Stimulated activated CD4-positive, alpha-beta T cell treated with anti-CD3 and anti-CD28 coated beads, Interleukin-4, amount 100 ng/mL, for 4 hours (primary cell): ENCODE measurements around the gene TTYH2.

ENCODE experiments used
- DNase-seq, 2 experiments: peaks; one replicate each; pipeline ENCODE4 v3.0.0-alpha.2; 2020

Gene TTYH2

GRCh38 chr17:74297941-74298340, 84.6 kb downstream of the TTYH2 start:
- DNase-seq, result no peak

- DNase-seq, result no peak
Observed at GRCh38 chr17:74298778-74299177, 85.4 kb downstream of the TTYH2 start.

- no peak for DNase-seq
Observed at GRCh38 chr17:74299226-74300009, 86.0 kb downstream of the TTYH2 start.

DNA sequence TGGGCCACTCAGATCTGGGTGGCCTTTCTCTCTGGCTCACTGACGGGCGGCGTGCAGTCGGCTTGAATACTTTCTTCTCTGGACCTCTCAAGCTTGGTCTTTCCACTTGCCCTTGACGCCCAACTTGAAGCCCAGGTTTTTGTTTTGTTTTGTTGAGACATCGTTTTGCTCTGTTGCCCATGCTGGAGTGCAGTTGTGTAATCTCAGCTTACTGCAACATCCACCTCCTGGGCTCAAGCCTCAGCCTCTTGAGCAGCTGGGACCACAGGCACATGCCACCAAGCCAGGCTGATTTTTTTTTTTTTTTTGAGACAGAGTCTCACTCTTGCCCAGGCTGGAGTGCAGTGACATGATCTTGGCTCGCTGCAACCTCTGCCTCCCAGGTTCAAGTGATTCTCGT, 89.9 kb downstream of the TTYH2 start:
- no peak for DNase-seq

DNA sequence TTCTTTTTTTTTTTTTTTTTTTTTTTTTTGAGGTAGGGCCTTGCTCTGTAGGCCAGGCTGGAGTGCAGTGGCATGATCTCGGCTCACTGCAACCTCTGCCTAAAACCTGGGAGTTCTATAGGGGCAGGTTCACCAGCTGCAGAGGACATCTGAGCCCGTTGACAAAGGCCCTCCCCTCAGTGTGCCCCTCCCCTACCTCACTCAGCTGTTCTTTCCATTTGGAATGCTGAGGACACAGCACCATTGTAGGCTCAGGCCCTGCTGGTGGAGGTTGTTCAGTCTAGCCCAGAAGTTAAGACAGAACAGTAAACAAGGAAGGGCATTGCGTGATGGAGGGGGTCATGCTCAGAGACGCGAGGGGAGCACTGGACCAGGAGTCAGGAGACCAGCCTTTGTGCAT, 90.8 kb downstream of the TTYH2 start:
- no peak for DNase-seq

GRCh38 chr17:74305865-74306654, 92.7 kb downstream of the TTYH2 start:
- DNase-seq, result no peak

- no peak for DNase-seq
Observed at GRCh38 chr17:74307984-74308773, 94.8 kb downstream of the TTYH2 start.

DNA sequence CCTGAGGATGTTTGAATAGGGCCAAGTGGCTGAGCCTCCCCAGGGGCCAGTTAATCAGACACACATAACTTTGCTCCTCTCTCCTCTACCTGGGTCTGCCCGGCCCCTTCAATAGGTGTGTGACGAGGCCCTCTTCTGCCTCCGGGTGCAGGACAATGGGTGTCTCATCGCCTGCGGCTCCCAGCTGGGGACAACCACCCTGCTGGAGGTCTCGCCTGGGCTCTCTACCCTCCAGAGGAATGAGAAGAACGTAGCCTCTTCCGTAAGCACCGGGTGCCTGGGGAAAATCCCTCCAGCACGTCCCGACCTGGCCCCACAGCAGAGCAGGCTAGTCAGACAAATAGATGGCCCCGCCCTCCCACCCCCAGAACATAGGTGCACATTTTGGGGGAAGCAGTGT, 96.5 kb downstream of the TTYH2 start:
- DNase-seq, result no peak
